Spleen (tissue), 11 donors: ENCODE data around the gene CCNJL. TPM values are rescaled to one million over a fixed set of nuclear protein-coding genes. Genes with fewer than 3 reads are reported as not detected.

Experiments
- DNase-seq: peaks from one replicate; pipeline ENCODE4 v3.0.0-alpha.2; 2020
- H3K27ac ChIP-seq, 8 donors: fragments of 200-600 bp; sonication (generic) in 7 of 8; 1 replicate in 4 of 8; 2 replicates in 4 of 8; pipeline versions ENCODE4 v1.5.0 to v1.8.0; 2016 to 2021; ENCODE audit warnings: inconsistent platforms in 4 of 8, mild to moderate bottlenecking in 4 of 8, moderate library complexity in 1 of 8
- H3K27me3 ChIP-seq, 7 donors: fragments of 200-600 bp; sonication (generic) in 6 of 7; replicated peaks in 1 of 7; 1 replicate in 4 of 7; 2 replicates in 3 of 7; pipeline versions ENCODE4 v1.5.0 to v1.8.0; 2016 to 2021; ENCODE audit warnings: inconsistent platforms in 3 of 7, mild to moderate bottlenecking in 1 of 7
- H3K36me3 ChIP-seq, 6 donors: fragments of 200-600 bp; sonication (generic) in 5 of 6; 1 replicate in 4 of 6; 2 replicates in 2 of 6; pipeline versions ENCODE4 v1.5.0 to v1.8.0; 2016 to 2021; ENCODE audit warnings: inconsistent platforms in 2 of 6
- H3K4me1 ChIP-seq, 6 donors: fragments of 200-600 bp; sonication (generic) in 5 of 6; 1 replicate in 3 of 6; 2 replicates in 3 of 6; pipeline versions ENCODE4 v1.5.0 to v1.8.0; 2016 to 2021; ENCODE audit warnings: inconsistent platforms in 3 of 6
- H3K4me3 ChIP-seq, 8 donors: fragments of 200-600 bp; sonication (generic) in 7 of 8; 1 replicate in 4 of 8; 2 replicates in 4 of 8; pipeline versions ENCODE4 v1.5.0 to v1.8.0; 2016 to 2021; ENCODE audit warnings: inconsistent platforms in 4 of 8, mild to moderate bottlenecking in 4 of 8, moderate library complexity in 2 of 8
- H3K9me3 ChIP-seq, 8 donors: fragments of 200-600 bp; sonication (generic) in 7 of 8; 1 replicate in 4 of 8; 2 replicates in 4 of 8; pipeline versions ENCODE4 v1.5.0 to v1.8.0; 2016 to 2021; ENCODE audit warnings: inconsistent platforms in 4 of 8
- POLR2A ChIP-seq, 3 donors: fragments of 450-650 bp; IDR thresholded peaks; one replicate each; pipeline ENCODE4 v1.5.1; 2017; ENCODE audit warnings: antibody characterized with exemption in 3 of 3, mild to moderate bottlenecking in 1 of 3
- POLR2AphosphoS5 ChIP-seq, 3 donors: sonication (generic); formaldehyde crosslinking; IDR thresholded peaks; one replicate each; pipeline ENCODE4 v1.5.1; 2017; ENCODE audit warnings: antibody characterized with exemption in 3 of 3
- WGBS, 5 donors: extraction: QIAGEN DNeasy Blood & Tissue Kit in 3 of 5; methylation state at CpG; one replicate each; pipeline versions ENCODE4 v1.1.5 to v1.1.7; 2013 to 2018; 5-methylcytosine and 5-hydroxymethylcytosine counted together
- intact Hi-C: fragments of 100-400 bp; cut with DNase I; formaldehyde crosslinking; loops from one replicate; pipeline ENCODE4 v1.15.0; 2023; ENCODE audit warnings: low total_unique reads
- polyA plus RNA-seq, 3 donors: library from polyadenylated mRNA; stranded (reverse); fragments of 200-250 nt; gene quantifications; one replicate each; pipeline ENCODE4 v1.2.1, GENCODE V29; 2013
- total RNA-seq, 7 donors: library from RNA; depleted of rRNA in 3 of 7; stranded (reverse); fragments of >200 nt in 3 of 7; fragmentation: NEBNext Ultra II Directional in 4 of 7; extraction: Animal tissue kit (Norgen Biotek cat#: 25700) in 4 of 7; gene quantifications; one replicate each; pipeline versions ENCODE4 v1.1.0 to v1.2.1, GENCODE V29; 2016 to 2021
- TF ChIP-seq, protein P1 (sequence below), 11 experiments: fragments of 200-600 bp in 7 of 11; fragments of 450-650 bp in 4 of 11; sonication (generic) in 4 of 11; IDR thresholded peaks in 8 of 11; conservative IDR thresholded peaks in 3 of 11; 1 replicate in 7 of 11; 2 replicates in 4 of 11; pipeline versions ENCODE4 v1.4.0 to v1.8.0; 2016 to 2021; ENCODE audit warnings: antibody characterized with exemption in 11 of 11, inconsistent platforms in 4 of 11, mild to moderate bottlenecking in 1 of 11
- donor health status: healthy with polysubstance abuse.
- donor health status: DM: no; HTN: no; CAD: no; lungs with moderate emphysema.
- donor health status: DM: no; HTN: no; CAD: no.
- donor health status: Bipolar disorder and iron deficiency.
- donor health status: healthy.
- donor health status: DM: no; HTN: no; CAD: no.
- donor health status: DM: yes; HTN: yes; CAD: no.

CCNJL gene
- total and polyA plus RNA-seq, 10 donors = 1.3 to 24.9 (median 12.9) TPM

DNA sequence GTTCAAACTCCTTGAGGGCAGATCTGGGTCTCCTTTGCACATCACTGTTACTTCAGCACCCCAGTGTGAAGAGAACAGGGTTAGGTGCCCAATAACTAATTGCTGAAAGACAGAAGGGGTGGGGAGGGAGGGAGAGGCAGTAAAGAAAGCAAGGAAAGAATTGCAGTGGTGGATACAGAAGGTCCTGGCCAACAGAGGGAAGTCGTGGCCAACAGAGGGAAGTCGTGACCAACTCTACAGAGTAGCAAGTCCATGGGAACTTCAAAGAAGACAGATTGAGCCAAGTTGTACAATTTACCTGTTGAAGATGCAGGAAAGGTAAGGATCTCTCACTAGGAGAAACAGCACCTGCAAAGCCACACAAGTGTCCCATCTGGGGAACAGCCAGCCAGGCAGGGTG, 27.0 kb downstream of the CCNJL start:
- DNase-seq = no peak
- Histone ChIP-seq H3K4me3 (no peak overlapping the region), H3K36me3 (peaks cover 0 to 4% (median 0%) of the 10 kb centered on the region in 6 donors), H3K27ac (peak overlapping the region in 3 of 8 donors; percentile 11 to 70 (median 29)), H3K27me3 (no peaks in the 10 kb centered on the region), H3K9me3 (no peaks in the 10 kb centered on the region), H3K4me1 (peaks cover 22 to 69% (median 41%) of the 10 kb centered on the region in 6 donors)
- TF ChIP-seq POLR2A (IDR thresholded peaks at IDR 0.05) = no peak
- TF ChIP-seq, protein P1, sequence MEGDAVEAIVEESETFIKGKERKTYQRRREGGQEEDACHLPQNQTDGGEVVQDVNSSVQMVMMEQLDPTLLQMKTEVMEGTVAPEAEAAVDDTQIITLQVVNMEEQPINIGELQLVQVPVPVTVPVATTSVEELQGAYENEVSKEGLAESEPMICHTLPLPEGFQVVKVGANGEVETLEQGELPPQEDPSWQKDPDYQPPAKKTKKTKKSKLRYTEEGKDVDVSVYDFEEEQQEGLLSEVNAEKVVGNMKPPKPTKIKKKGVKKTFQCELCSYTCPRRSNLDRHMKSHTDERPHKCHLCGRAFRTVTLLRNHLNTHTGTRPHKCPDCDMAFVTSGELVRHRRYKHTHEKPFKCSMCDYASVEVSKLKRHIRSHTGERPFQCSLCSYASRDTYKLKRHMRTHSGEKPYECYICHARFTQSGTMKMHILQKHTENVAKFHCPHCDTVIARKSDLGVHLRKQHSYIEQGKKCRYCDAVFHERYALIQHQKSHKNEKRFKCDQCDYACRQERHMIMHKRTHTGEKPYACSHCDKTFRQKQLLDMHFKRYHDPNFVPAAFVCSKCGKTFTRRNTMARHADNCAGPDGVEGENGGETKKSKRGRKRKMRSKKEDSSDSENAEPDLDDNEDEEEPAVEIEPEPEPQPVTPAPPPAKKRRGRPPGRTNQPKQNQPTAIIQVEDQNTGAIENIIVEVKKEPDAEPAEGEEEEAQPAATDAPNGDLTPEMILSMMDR (IDR thresholded peaks at IDR 0.05 in 8 of 11, conservative IDR thresholded peaks at IDR 0.05 in 3 of 11) = peak in 1 of 11 experiments; percentile 6
- intact Hi-C loops = no loop called here
- WGBS, 5 donors = 27 to 77% (median 59%) methylated on average over 2 of the region's 2 CpGs

GRCh38 chr5:160284291-160284873, 28.0 kb downstream of the CCNJL start:
- H3K27ac ChIP-seq = no peak overlapping the region
- no peak for TF ChIP-seq POLR2A (IDR thresholded peaks at IDR 0.05)
- TF ChIP-seq, protein P1 (IDR thresholded peaks at IDR 0.05 in 8 of 11, conservative IDR thresholded peaks at IDR 0.05 in 3 of 11) = no peak
- no peak for TF ChIP-seq POLR2AphosphoS5 (IDR thresholded peaks at IDR 0.05)
- peaks cover 0 to 13% (median 0%) of the 10 kb centered on the region in 6 donors for H3K36me3 ChIP-seq
- H3K4me3 ChIP-seq = no peak overlapping the region
- H3K9me3 ChIP-seq = no peaks in the 10 kb centered on the region
- H3K27me3 ChIP-seq = no peaks in the 10 kb centered on the region
- intact Hi-C loops = no loop called here
- no peak for DNase-seq
- peaks cover 17 to 59% (median 34%) of the 10 kb centered on the region in 6 donors for H3K4me1 ChIP-seq
- 79 to 92% (median 87%) methylated on average over 4 of the region's 4 CpGs for WGBS, 5 donors

GRCh38 chr5:160281275-160281674, 31.1 kb downstream of the CCNJL start:
- no peak overlapping the region for H3K4me3 ChIP-seq
- H3K4me1 ChIP-seq = peaks cover 0 to 28% (median 7%) of the 10 kb centered on the region in 6 donors
- peaks cover 0 to 36% (median 0%) of the 10 kb centered on the region in 6 donors for H3K36me3 ChIP-seq
- H3K9me3 ChIP-seq = no peaks in the 10 kb centered on the region
- 77 to 96% (median 92%) methylated on average over 2 of the region's 2 CpGs for WGBS, 5 donors
- no peak for DNase-seq
- no peaks in the 10 kb centered on the region for H3K27me3 ChIP-seq
- no peak overlapping the region for H3K27ac ChIP-seq
- intact Hi-C loops = no loop called here
- TF ChIP-seq POLR2A (IDR thresholded peaks at IDR 0.05) (no peak), POLR2AphosphoS5 (IDR thresholded peaks at IDR 0.05) (no peak)
- TF ChIP-seq, protein P1 (IDR thresholded peaks at IDR 0.05 in 8 of 11, conservative IDR thresholded peaks at IDR 0.05 in 3 of 11) = no peak

- intact Hi-C loops = no loop called here
- no peak for TF ChIP-seq POLR2AphosphoS5 (IDR thresholded peaks at IDR 0.05)
- no peak for TF ChIP-seq POLR2A (IDR thresholded peaks at IDR 0.05)
- TF ChIP-seq, protein P1 (IDR thresholded peaks at IDR 0.05 in 8 of 11, conservative IDR thresholded peaks at IDR 0.05 in 3 of 11) = no peak
- Histone ChIP-seq H3K4me1 (peaks cover 0 to 24% (median 3%) of the 10 kb centered on the region in 6 donors), H3K9me3 (no peaks in the 10 kb centered on the region), H3K27me3 (no peaks in the 10 kb centered on the region), H3K4me3 (no peak overlapping the region), H3K36me3 (peaks cover 0 to 44% (median 0%) of the 10 kb centered on the region in 6 donors), H3K27ac (no peak overlapping the region)
- 91 to 96% (median 95%) methylated on average over 26 of the region's 26 CpGs for WGBS, 5 donors
- no peak for DNase-seq
Observed at GRCh38 chr5:160280384-160281095, 31.8 kb downstream of the CCNJL start.
